Tibial nerve (tissue), 3 donors: ENCODE results near the gene HINT2.

ENCODE experiments used
- CTCF ChIP-seq, 5 experiments: fragments of 200-600 bp in 3 of 5; fragments of 450-650 bp in 2 of 5; sonication (generic) in 3 of 5; IDR thresholded peaks; one replicate each; pipeline ENCODE4 v1.5.1; 2016 to 2019; ENCODE audit warnings: antibody characterized with exemption in 5 of 5, mild to moderate bottlenecking in 3 of 5, moderate library complexity in 2 of 5
- POLR2A ChIP-seq, 2 donors: fragments of 450-650 bp; IDR thresholded peaks; one replicate each; pipeline ENCODE4 v1.6.1; 2017; ENCODE audit warnings: antibody characterized with exemption in 2 of 2, mild to moderate bottlenecking in 2 of 2, moderate library complexity in 2 of 2

- no peak for TF ChIP-seq CTCF (IDR thresholded peaks at IDR 0.05)
- TF ChIP-seq POLR2A (IDR thresholded peaks at IDR 0.05) = no peak
Observed at GRCh38 chr9:35795695-35796094, 19.1 kb downstream of the HINT2 start.
